ENCODE data around the gene ZNF423. TPM values are rescaled to one million over a fixed set of nuclear protein-coding genes. Genes with fewer than 3 reads are reported as not detected.

The ZNF423 gene
- total and polyA plus RNA-seq, 2 experiments from 2014 or later = 12.3 to 22.2 TPM

GRCh38 chr16:49441366-49441780 lies 414.5 kb downstream of the ZNF423 start:
- Histone ChIP-seq H3K9me3 (ENCODE audit: low read depth) (no peaks in the 10 kb centered on the region), H3K36me3 (no peaks in the 10 kb centered on the region), H3K4me3 (no peak overlapping the region), H3K27me3 (no peaks in the 10 kb centered on the region), H3K27ac (no peak overlapping the region), H3K4me1 (ENCODE audit: low read depth) (peaks cover 5% of the 10 kb centered on the region)
- peak; percentile 3 to 52 for DNase-seq (ENCODE audit: low read depth in 1 of 2, low spot score in 1 of 2)
- TF ChIP-seq, protein P1, sequence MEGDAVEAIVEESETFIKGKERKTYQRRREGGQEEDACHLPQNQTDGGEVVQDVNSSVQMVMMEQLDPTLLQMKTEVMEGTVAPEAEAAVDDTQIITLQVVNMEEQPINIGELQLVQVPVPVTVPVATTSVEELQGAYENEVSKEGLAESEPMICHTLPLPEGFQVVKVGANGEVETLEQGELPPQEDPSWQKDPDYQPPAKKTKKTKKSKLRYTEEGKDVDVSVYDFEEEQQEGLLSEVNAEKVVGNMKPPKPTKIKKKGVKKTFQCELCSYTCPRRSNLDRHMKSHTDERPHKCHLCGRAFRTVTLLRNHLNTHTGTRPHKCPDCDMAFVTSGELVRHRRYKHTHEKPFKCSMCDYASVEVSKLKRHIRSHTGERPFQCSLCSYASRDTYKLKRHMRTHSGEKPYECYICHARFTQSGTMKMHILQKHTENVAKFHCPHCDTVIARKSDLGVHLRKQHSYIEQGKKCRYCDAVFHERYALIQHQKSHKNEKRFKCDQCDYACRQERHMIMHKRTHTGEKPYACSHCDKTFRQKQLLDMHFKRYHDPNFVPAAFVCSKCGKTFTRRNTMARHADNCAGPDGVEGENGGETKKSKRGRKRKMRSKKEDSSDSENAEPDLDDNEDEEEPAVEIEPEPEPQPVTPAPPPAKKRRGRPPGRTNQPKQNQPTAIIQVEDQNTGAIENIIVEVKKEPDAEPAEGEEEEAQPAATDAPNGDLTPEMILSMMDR (IDR thresholded peaks at IDR 0.05; ENCODE audit: low read depth, low read length) = peak; percentile 21

- H3K4me3 ChIP-seq = no peak overlapping the region
- H3K4me1 ChIP-seq (ENCODE audit: low read depth) = peaks cover 5% of the 10 kb centered on the region
- peaks cover 3% of the 10 kb centered on the region for H3K27me3 ChIP-seq
- TF ChIP-seq, protein P1 (IDR thresholded peaks at IDR 0.05; ENCODE audit: low read depth, low read length) = no peak
- no peak for DNase-seq (ENCODE audit: low read depth in 1 of 2, low spot score in 1 of 2)
- no peak overlapping the region for H3K27ac ChIP-seq
- H3K36me3 ChIP-seq = no peaks in the 10 kb centered on the region
- H3K9me3 ChIP-seq (ENCODE audit: low read depth) = no peaks in the 10 kb centered on the region
Observed at GRCh38 chr16:49440156-49441065, 415.5 kb downstream of the ZNF423 start.

- Histone ChIP-seq H3K27me3 (peaks cover 3% of the 10 kb centered on the region), H3K9me3 (ENCODE audit: low read depth) (no peaks in the 10 kb centered on the region), H3K4me1 (ENCODE audit: low read depth) (peaks cover 5% of the 10 kb centered on the region), H3K4me3 (no peak overlapping the region), H3K27ac (no peak overlapping the region), H3K36me3 (no peaks in the 10 kb centered on the region)
- DNase-seq (ENCODE audit: low read depth in 1 of 2, low spot score in 1 of 2) = no peak
- TF ChIP-seq, protein P1 (IDR thresholded peaks at IDR 0.05; ENCODE audit: low read depth, low read length) = no peak
Observed at GRCh38 chr16:49439676-49440075, 416.2 kb downstream of the ZNF423 start.

- no peaks in the 10 kb centered on the region for H3K9me3 ChIP-seq (ENCODE audit: low read depth)
Observed at GRCh38 chr16:49439050-49439449, 416.9 kb downstream of the ZNF423 start.

More at GRCh38 chr16:49439050-49439449, 416.9 kb downstream of the ZNF423 start:
- DNase-seq (ENCODE audit: low read depth in 1 of 2, low spot score in 1 of 2) = no peak
- H3K4me3 ChIP-seq = no peak overlapping the region
- no peak overlapping the region for H3K27ac ChIP-seq
- peaks cover 5% of the 10 kb centered on the region for H3K4me1 ChIP-seq (ENCODE audit: low read depth)
- TF ChIP-seq, protein P1 (IDR thresholded peaks at IDR 0.05; ENCODE audit: low read depth, low read length) = no peak
- no peaks in the 10 kb centered on the region for H3K36me3 ChIP-seq
- H3K27me3 ChIP-seq = peaks cover 3% of the 10 kb centered on the region

Other genes starting within 250 kb of the ZNF423 start
- gene CNEP1R1, start 169.1 kb upstream of the ZNF423 start, total RNA-seq = 14.4 and 16.6 TPM in 2 replicates
- 24.3 and 30.6 TPM in 2 replicates for gene CNEP1R1, start 169.1 kb upstream of the ZNF423 start, polyA plus RNA-seq
- gene HEATR3, start 209.9 kb upstream of the ZNF423 start, total RNA-seq = 23.9 and 24.9 TPM in 2 replicates
- gene HEATR3, start 209.9 kb upstream of the ZNF423 start, polyA plus RNA-seq = 7.7 and 10.7 TPM in 2 replicates